VCaP (cell line): Measurements from ENCODE around the gene CCM2L.

ENCODE experiments used
- H3K27ac ChIP-seq: fragments of 450-650 bp; 2 replicates; pipeline ENCODE4 v1.5.1; 2017
- TF ChIP-seq, protein P1 (sequence below): fragments of 450-650 bp; conservative IDR thresholded peaks from 2 replicates; pipeline ENCODE4 v1.5.1; 2017; ENCODE audit warnings: mild to moderate bottlenecking, moderate library complexity

CCM2L gene

DNA sequence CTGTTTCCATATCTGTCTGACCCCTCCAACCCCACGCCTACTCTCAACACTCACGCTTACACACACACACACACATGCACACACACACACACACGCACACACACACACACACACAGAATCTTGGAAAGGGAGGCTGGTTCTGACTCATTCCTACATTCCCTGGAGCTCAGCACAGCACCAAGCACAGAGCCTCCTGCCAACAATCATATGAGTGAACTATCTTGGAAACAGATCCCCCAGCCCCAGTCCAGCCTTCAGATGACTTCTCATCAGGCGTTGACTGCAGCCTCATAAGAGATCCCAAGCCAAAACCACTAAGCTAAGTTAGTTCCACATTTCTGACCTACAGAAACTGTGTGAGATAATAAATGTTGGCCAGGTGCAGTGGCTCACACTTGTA lies 27.7 kb downstream of the CCM2L start:
- TF ChIP-seq, protein P1, sequence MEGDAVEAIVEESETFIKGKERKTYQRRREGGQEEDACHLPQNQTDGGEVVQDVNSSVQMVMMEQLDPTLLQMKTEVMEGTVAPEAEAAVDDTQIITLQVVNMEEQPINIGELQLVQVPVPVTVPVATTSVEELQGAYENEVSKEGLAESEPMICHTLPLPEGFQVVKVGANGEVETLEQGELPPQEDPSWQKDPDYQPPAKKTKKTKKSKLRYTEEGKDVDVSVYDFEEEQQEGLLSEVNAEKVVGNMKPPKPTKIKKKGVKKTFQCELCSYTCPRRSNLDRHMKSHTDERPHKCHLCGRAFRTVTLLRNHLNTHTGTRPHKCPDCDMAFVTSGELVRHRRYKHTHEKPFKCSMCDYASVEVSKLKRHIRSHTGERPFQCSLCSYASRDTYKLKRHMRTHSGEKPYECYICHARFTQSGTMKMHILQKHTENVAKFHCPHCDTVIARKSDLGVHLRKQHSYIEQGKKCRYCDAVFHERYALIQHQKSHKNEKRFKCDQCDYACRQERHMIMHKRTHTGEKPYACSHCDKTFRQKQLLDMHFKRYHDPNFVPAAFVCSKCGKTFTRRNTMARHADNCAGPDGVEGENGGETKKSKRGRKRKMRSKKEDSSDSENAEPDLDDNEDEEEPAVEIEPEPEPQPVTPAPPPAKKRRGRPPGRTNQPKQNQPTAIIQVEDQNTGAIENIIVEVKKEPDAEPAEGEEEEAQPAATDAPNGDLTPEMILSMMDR: no peak
- no peak overlapping the region for H3K27ac ChIP-seq

DNA sequence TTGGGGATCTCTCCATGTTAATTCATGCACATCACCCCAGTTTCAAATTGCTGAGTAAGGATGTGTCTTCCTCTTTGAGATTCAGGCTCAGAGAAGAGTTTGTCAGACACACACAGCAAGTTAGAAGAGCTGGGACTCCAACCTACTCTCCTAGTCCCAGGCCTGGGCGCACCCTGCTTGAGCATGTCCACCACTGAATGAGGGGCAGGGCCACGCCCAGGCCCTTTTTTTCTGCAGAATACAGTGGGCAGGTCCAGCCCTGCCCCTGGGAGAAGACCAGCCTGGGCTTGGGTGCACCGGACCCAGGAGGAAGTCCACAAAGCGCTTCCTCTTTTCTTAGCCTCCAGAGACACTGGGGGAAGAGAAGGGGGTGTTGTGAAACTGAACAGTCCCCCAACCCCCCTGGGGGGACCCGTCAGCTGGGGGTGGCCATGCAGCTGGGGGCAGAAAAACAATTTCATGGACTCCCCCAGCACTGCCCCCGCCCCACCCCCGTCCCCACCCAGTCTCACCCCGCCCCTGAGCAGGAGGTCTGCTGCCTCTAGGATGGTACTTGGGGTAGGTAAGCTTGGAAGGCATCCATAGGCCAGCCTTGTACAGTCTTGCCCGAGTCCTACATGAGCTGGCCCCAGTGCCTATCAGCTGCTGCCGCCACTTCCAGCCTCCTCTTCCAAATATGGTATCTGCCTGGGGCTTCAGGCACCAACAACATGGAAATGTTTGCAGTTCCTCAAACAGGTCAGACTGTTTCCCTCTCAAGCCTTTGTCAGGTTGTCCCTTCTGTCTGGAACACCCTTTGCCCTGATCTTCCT lies 30.1 kb downstream of the CCM2L start:
- no peak overlapping the region for H3K27ac ChIP-seq
- TF ChIP-seq, protein P1: no peak

DNA sequence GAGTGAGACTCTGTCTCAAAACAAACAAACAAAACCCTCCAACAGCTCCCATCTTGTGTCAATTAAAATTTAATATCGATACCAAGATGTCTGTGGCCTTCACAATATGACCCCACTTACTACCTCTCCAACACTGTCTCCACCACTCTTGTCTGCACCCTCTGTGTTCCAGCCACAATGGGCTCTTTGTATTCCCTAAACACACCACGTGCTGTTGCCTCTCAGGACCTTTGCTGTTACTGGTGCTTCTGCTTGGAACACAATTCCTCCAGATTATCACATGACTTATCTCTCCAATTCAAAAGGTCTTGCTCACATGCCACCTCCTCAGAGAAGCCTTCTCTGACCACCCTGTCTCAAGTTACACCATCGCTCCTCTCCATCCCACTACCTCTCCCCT lies 35.8 kb downstream of the CCM2L start:
- TF ChIP-seq, protein P1: no peak
- H3K27ac ChIP-seq: no peak overlapping the region

DNA sequence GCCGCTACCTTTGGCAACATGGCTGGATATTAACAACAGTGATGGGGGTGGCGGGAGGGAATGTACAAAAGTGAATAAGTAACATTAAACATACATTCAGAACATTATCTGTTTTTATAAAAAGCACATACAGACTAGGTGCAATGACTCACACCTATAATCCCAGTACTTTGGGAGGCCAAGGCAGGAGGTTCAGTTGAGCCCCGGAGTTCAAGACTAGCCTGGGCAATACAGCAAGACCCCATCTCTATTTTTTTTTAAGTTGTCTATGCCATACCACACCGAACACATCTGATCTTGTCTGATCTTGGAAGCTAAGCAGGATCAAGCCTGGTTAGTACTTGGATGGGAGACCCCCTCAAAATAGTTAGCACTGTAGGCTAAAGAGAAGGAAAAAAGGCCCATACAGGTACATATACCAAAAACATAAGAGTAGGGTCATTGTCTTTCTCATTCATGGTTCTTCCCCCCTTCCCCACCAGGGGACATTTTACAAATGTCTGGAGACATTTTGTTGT lies 40.1 kb downstream of the CCM2L start:
- no peak overlapping the region for H3K27ac ChIP-seq
- TF ChIP-seq, protein P1: no peak

DNA sequence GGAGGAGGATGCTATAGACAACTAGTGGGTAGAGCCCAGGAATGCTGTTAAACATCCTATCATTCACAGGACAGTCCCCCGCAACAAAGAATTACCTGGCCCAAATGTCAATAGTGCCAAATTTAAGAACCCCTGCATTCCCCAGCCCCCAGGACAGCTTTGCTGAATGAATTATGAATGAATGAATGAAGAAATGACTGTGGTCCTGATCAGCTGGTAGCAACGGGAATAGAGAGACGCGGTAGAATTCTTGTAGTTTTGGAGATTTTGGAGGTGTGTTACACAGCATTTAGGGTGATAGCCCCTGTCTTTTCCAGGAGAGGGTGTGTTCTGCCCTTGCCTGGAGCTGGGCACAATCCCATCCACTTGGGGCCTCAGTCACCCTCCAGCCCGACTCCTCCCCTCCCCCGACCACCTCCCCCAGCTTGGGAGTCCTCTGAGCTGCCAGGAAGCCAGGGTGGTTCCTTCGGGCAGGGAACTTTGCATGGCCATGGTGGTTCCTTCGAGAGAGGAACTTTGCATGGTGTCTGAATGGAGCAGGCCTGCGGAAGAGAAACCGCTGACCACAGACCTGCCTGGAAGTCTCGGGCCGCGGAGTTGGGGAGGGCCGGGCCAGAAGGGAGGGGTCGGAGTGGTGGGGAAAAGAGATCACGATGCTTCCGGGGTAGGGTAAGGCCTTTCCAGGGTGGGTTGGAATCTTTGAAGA lies 40.8 kb downstream of the CCM2L start:
- TF ChIP-seq, protein P1: no peak

DNA sequence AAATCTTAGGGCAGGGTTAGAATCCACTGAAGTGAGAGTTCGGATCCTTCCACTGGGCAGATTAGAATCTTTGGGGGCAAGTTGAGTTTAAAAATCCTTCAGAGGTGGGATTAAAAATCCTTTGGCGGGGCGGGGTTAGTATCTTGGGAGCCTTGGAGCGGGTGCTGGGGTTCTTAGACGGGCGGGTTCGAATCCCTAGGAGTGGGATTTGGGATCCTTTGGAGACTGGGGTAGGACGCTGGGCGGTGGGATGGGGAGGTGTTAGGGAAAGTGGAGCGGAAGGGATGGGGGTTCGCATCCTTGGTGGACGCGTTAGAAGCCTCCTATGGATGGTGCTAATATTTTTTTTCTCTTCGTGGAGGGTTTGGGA lies 41.5 kb downstream of the CCM2L start:
- TF ChIP-seq, protein P1: no peak
- no peak overlapping the region for H3K27ac ChIP-seq

More for the DNA sequence above, 40.8 kb downstream of the CCM2L start:
- no peak overlapping the region for H3K27ac ChIP-seq

DNA sequence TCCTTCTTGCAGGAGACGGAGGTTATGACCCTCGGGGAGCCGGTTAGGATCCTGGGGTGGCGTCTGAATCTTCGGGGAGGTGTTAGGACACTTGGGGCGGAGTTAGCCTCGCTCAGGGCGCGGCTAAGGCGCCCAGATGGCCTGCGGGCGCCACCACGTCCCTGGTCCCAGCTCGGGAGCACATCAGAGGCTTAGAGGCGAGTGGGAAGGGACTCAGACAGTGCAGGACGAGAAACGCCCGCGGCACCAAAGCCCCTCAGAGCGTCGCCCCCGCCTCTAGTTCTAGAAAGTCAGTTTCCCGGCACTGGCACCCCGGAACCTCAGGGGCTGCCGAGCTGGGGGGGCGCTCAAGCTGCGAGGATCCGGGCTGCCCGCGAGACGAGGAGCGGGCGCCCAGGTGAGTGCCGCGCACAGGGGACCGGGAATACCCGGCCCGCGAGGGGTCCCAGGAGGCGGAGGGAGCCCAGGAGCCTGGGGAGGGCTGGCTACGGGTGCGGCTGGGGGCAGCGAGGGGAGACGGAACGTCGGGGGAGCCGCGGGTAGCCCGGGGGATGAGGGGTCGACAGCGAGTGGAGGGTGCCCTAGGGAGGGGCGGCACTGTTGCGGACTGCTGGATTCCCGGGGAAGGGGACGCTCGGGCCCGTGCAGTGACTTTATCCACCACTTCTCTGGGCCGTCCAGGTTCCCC lies 42.0 kb downstream of the CCM2L start, which contains the start of gene HCK:
Gene HCK, plus strand, starts transcription at position 153 of the 688 bp plus-strand sequence.
- no peak within 1 kb of the TSS for H3K27ac ChIP-seq

More for the DNA sequence above, 42.0 kb downstream of the CCM2L start, which contains the start of gene HCK:
- TF ChIP-seq, protein P1: no peak
